ENCODE data around the gene PYGB.

PYGB gene

GRCh38 chr20:25216199-25216945 is 31.5 kb upstream of the PYGB start:
- no peak for DNase-seq

GRCh38 chr20:25217161-25218108 is 30.4 kb upstream of the PYGB start:
- no peak for DNase-seq

GRCh38 chr20:25218109-25218486 is 29.8 kb upstream of the PYGB start:
- DNase-seq = no peak

- no peak for DNase-seq
These were observed 29.4 kb upstream of the PYGB start for GRCh38 chr20:25218492-25218891.

- DNase-seq = no peak
These were observed 28.5 kb upstream of the PYGB start for GRCh38 chr20:25219365-25219764.

GRCh38 chr20:25220021-25220730 is 27.7 kb upstream of the PYGB start:
- no peak for DNase-seq

- DNase-seq = no peak
These were observed 26.9 kb upstream of the PYGB start for GRCh38 chr20:25220810-25221591.

- no peak for DNase-seq
These were observed 26.1 kb upstream of the PYGB start for GRCh38 chr20:25221592-25222460.

GRCh38 chr20:25222461-25223178 is 25.3 kb upstream of the PYGB start:
- no peak for DNase-seq

- DNase-seq = no peak
These were observed 24.7 kb upstream of the PYGB start for GRCh38 chr20:25223179-25223661.

GRCh38 chr20:25223765-25224720 is 23.8 kb upstream of the PYGB start:
- no peak for DNase-seq

- no peak for DNase-seq
These were observed 22.9 kb upstream of the PYGB start for GRCh38 chr20:25224941-25225340.

GRCh38 chr20:25225642-25226432 is 22.0 kb upstream of the PYGB start:
- DNase-seq = no peak

- DNase-seq = no peak
These were observed 21.2 kb upstream of the PYGB start for GRCh38 chr20:25226433-25227316.

- no peak for DNase-seq
These were observed 20.5 kb upstream of the PYGB start for GRCh38 chr20:25227317-25227831.

- no peak for DNase-seq
These were observed 18.3 kb upstream of the PYGB start for GRCh38 chr20:25229486-25230165.

Measured in effector CD8-positive, alpha-beta T cell (primary cell).